ENCODE data around the gene KYAT1. TPM values are rescaled to one million over a fixed set of nuclear protein-coding genes. Genes with fewer than 3 reads are reported as not detected.

Gene KYAT1
- total RNA-seq, 1 donor from 2014 or later: 21.7 TPM

DNA sequence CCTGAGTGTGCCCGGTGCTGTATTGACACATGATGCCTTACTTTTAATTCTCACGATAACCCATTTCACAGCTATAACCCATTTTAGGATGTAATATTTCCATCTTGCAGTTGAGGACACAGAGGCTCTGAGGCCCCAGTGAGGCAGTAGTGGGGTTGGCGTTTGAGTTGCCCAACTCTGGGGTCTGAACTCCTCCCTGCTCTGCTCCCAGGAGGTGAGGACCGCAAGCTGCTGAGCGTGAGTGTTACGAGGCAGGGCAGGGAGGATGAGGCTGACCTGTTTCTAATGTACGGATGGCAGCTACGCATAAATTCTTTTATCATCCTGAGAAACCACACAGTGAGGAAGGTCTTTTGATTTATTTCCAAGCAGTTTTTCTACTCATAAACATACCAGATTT, 11.6 kb upstream of the KYAT1 start:
- Histone ChIP-seq H3K27ac (no peak overlapping the region), H4K20me1 (ENCODE audit: low read depth) (peaks cover 49% of the 10 kb centered on the region), H3K9ac (no peak overlapping the region), H3K79me2 (ENCODE audit: low read depth) (peaks cover 28% of the 10 kb centered on the region), H3K4me1 (peaks cover 5% of the 10 kb centered on the region), H2AFZ (replicated peaks) (no peak overlapping the region), H3K27me3 (no peaks in the 10 kb centered on the region), H3K4me3 (no peak overlapping the region), H3K4me2 (no peak overlapping the region), H3K9me3 (ENCODE audit: low read depth) (no peaks in the 10 kb centered on the region), H3F3A (ENCODE audit: low read depth) (no peaks in the 10 kb centered on the region), H3K36me3 (no peaks in the 10 kb centered on the region)
- TF ChIP-seq CTCF (IDR thresholded peaks at IDR 0.05): no peak
- TF ChIP-seq EZH2 (IDR thresholded peaks at IDR 0.05): no peak
- no peak for TF ChIP-seq EZH2phosphoT487 (IDR thresholded peaks at IDR 0.05)
- peaks cover 3% of the 10 kb centered on the region for H3K27me3 Mint-ChIP-seq (ENCODE audit: insufficient read depth, low read depth)
- peaks cover 20% of the 10 kb centered on the region for H3K4me1 Mint-ChIP-seq
- DNase-seq (ENCODE audit: low spot score): no peak
- H3K9me3 Mint-ChIP-seq: no peaks in the 10 kb centered on the region
- H3K27ac Mint-ChIP-seq: no peak overlapping the region
- peaks cover 12% of the 10 kb centered on the region for H3K36me3 Mint-ChIP-seq
- no peak overlapping the region for H3K4me3 Mint-ChIP-seq

GRCh38 chr9:128892221-128892921, 10.6 kb upstream of the KYAT1 start:
- no peak overlapping the region for H2AFZ ChIP-seq (replicated peaks)
- H3K4me1 ChIP-seq: peaks cover 5% of the 10 kb centered on the region
- Mint-ChIP-seq H3K4me3 (no peak overlapping the region), H3K4me1 (peaks cover 28% of the 10 kb centered on the region), H3K9me3 (no peaks in the 10 kb centered on the region), H3K27ac (no peak overlapping the region), H3K36me3 (peaks cover 12% of the 10 kb centered on the region), H3K27me3 (ENCODE audit: insufficient read depth, low read depth) (peaks cover 4% of the 10 kb centered on the region)
- H4K20me1 ChIP-seq (ENCODE audit: low read depth): peaks cover 54% of the 10 kb centered on the region
- H3K79me2 ChIP-seq (ENCODE audit: low read depth): peaks cover 31% of the 10 kb centered on the region
- no peaks in the 10 kb centered on the region for H3K9me3 ChIP-seq (ENCODE audit: low read depth)
- no peaks in the 10 kb centered on the region for H3K36me3 ChIP-seq
- no peak overlapping the region for H3K27ac ChIP-seq
- no peak for DNase-seq (ENCODE audit: low spot score)
- no peaks in the 10 kb centered on the region for H3K27me3 ChIP-seq
- no peak overlapping the region for H3K4me3 ChIP-seq
- H3K9ac ChIP-seq: no peak overlapping the region
- H3F3A ChIP-seq (ENCODE audit: low read depth): peaks cover 4% of the 10 kb centered on the region
- no peak for TF ChIP-seq CTCF (IDR thresholded peaks at IDR 0.05)
- H3K4me2 ChIP-seq: no peak overlapping the region

GRCh38 chr9:128891321-128892220, 9.8 kb upstream of the KYAT1 start:
- H3K79me2 ChIP-seq (ENCODE audit: low read depth): peaks cover 36% of the 10 kb centered on the region
- no peaks in the 10 kb centered on the region for H3K36me3 ChIP-seq
- no peaks in the 10 kb centered on the region for H3K9me3 ChIP-seq (ENCODE audit: low read depth)
- H3K4me1 ChIP-seq: peaks cover 5% of the 10 kb centered on the region
- TF ChIP-seq EZH2phosphoT487 (IDR thresholded peaks at IDR 0.05): no peak
- no peak for TF ChIP-seq CTCF (IDR thresholded peaks at IDR 0.05)
- TF ChIP-seq EZH2 (IDR thresholded peaks at IDR 0.05): no peak
- Mint-ChIP-seq H3K4me1 (peaks cover 29% of the 10 kb centered on the region), H3K27me3 (ENCODE audit: insufficient read depth, low read depth) (peaks cover 4% of the 10 kb centered on the region), H3K36me3 (peaks cover 10% of the 10 kb centered on the region), H3K27ac (no peak overlapping the region), H3K4me3 (no peak overlapping the region), H3K9me3 (no peaks in the 10 kb centered on the region)
- DNase-seq (ENCODE audit: low spot score): no peak
- H4K20me1 ChIP-seq (ENCODE audit: low read depth): peaks cover 62% of the 10 kb centered on the region
- H3F3A ChIP-seq (ENCODE audit: low read depth): peaks cover 12% of the 10 kb centered on the region
- no peak overlapping the region for H3K4me2 ChIP-seq
- H3K27ac ChIP-seq: no peak overlapping the region
- no peak overlapping the region for H2AFZ ChIP-seq (replicated peaks)
- H3K27me3 ChIP-seq: no peaks in the 10 kb centered on the region
- H3K9ac ChIP-seq: no peak overlapping the region
- H3K4me3 ChIP-seq: no peak overlapping the region
